ENCODE results near the gene TRAPPC6A. TPM values are rescaled to one million over a fixed set of nuclear protein-coding genes. Genes with fewer than 3 reads are reported as not detected.

TRAPPC6A gene
- total and polyA plus RNA-seq, 4 donors = 14.0 to 38.4 (median 26.2) TPM

DNA sequence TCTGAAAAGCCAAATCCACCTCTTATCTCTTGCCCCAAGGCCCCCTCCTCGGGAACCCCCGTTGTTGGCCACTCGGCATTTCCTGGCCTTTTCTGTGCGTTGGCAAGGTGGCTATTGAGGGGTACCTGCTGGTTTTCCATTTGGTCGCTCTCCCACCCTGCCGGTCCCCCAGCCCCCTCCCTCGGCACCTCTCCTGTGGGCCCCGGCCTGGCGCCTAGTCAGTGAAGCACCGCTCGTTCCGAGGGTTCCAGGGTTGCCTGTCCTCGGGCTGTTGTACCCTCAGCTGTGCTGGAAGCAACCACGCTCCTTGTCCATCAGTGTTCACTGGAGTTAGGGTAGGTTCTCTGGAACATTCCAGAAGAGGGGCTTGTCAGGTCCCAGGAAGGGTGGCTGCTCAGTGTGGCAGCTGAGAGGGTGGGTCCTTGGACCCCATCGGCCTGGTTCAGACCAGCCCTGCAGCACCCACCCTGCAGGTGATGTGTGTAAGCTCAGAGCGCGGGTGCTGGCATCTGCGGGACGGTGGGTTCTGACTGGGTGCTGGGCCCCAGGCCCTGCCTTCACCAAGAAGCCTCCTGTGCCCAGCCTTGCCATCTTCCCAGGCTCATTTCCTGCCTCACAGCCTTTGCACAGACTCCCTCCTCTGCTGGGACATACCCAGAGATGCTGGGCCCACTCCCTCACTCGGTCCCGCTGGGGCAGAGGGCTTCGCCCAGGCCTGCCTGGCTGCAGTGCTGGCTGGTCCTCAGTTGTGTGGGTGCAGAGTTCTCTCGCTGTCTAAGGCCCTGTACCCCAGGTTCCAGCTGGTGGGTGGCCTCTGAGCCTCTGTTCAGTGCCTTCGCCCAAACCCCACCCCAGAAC lies 38.5 kb downstream of the TRAPPC6A start:
- Histone ChIP-seq H3K27me3 (ENCODE audit: control insufficient read depth in 3 of 3, insufficient read depth in 3 of 3, low read length in 2 of 3) (no peaks in the 10 kb centered on the region), H3K9me3 (ENCODE audit: control insufficient read depth in 4 of 4, insufficient read depth in 3 of 4, low read length in 3 of 4) (no peaks in the 10 kb centered on the region), H3K36me3 (ENCODE audit: control insufficient read depth in 4 of 4, insufficient read depth in 4 of 4, low read length in 4 of 4) (peaks cover 0 to 39% (median 11%) of the 10 kb centered on the region in 4 donors), H3K9ac (ENCODE audit: insufficient read depth in 1 of 2, low read length in 2 of 2) (no peak overlapping the region), H3K4me1 (ENCODE audit: control insufficient read depth in 5 of 5, insufficient read depth in 5 of 5, low read length in 5 of 5) (peaks cover 0 to 11% (median 4%) of the 10 kb centered on the region in 5 donors), H3K4me3 (no peak overlapping the region), H3K27ac (ENCODE audit: low read depth in 1 of 2, low read length in 1 of 2) (no peak overlapping the region)
- ATAC-seq (ENCODE audit: insufficient read depth, low FRiP score) (no peak), DNase-seq (no peak)
- 95 to 97% methylated on average over 24 of the region's 24 CpGs for WGBS, 2 donors
- TF ChIP-seq CTCF (IDR thresholded peaks at IDR 0.05; ENCODE audit: control extremely low read depth, extremely low read depth) = no peak

DNA sequence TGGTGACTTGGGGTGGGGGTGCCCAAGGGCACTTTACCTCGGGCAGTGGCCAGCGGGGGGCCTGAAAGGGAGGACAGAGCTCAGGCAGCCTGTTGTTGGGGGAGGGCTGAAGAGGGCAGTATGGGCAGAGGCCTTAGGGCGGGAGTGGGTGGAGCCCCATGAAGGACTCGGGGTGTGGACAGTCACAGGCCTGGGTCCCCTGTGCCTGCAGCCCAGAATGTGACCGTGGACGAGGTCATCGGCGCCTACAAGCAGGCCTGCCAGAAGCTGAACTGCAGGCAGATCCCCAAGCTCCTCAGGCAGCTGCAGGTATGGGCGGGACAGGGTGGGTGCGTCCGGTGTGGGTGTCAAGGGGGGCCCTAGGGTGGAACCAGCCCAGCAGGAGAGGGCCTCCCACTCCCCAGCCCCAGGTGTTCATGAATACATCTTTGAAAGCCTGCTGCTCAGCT lies 39.7 kb downstream of the TRAPPC6A start:
- no peak for ATAC-seq (ENCODE audit: insufficient read depth, low FRiP score)
- peaks cover 0 to 32% (median 10%) of the 10 kb centered on the region in 4 donors for H3K36me3 ChIP-seq (ENCODE audit: control insufficient read depth in 4 of 4, insufficient read depth in 4 of 4, low read length in 4 of 4)
- DNase-seq = no peak
- 84 to 93% methylated on average over 10 to 11 of the region's 11 CpGs for WGBS, 2 donors
- TF ChIP-seq CTCF (IDR thresholded peaks at IDR 0.05; ENCODE audit: control extremely low read depth, extremely low read depth) = no peak
- no peak overlapping the region for H3K9ac ChIP-seq (ENCODE audit: insufficient read depth in 1 of 2, low read length in 2 of 2)
- no peak overlapping the region for H3K4me3 ChIP-seq
- H3K9me3 ChIP-seq (ENCODE audit: control insufficient read depth in 4 of 4, insufficient read depth in 3 of 4, low read length in 3 of 4) = no peaks in the 10 kb centered on the region
- H3K4me1 ChIP-seq (ENCODE audit: control insufficient read depth in 5 of 5, insufficient read depth in 5 of 5, low read length in 5 of 5) = peaks cover 0 to 11% (median 4%) of the 10 kb centered on the region in 5 donors
- H3K27me3 ChIP-seq (ENCODE audit: control insufficient read depth in 3 of 3, insufficient read depth in 3 of 3, low read length in 2 of 3) = no peaks in the 10 kb centered on the region
- H3K27ac ChIP-seq (ENCODE audit: low read depth in 1 of 2, low read length in 1 of 2) = no peak overlapping the region

GRCh38 chr19:45137179-45137761 lies 40.8 kb downstream of the TRAPPC6A start:
- Histone ChIP-seq H3K9me3 (ENCODE audit: control insufficient read depth in 4 of 4, insufficient read depth in 3 of 4, low read length in 3 of 4) (no peaks in the 10 kb centered on the region), H3K4me3 (no peak overlapping the region), H3K4me1 (ENCODE audit: control insufficient read depth in 5 of 5, insufficient read depth in 5 of 5, low read length in 5 of 5) (peaks cover 0 to 11% (median 4%) of the 10 kb centered on the region in 5 donors), H3K27me3 (ENCODE audit: control insufficient read depth in 3 of 3, insufficient read depth in 3 of 3, low read length in 2 of 3) (no peaks in the 10 kb centered on the region), H3K36me3 (ENCODE audit: control insufficient read depth in 4 of 4, insufficient read depth in 4 of 4, low read length in 4 of 4) (peaks cover 0 to 22% (median 4%) of the 10 kb centered on the region in 4 donors), H3K27ac (ENCODE audit: low read depth in 1 of 2, low read length in 1 of 2) (no peak overlapping the region), H3K9ac (ENCODE audit: insufficient read depth in 1 of 2, low read length in 2 of 2) (no peak overlapping the region)
- DNase-seq = peak in 2 of 3 donors; percentile 28 to 41
- 87% methylated on average over 17 of the region's 17 CpGs for WGBS, 2 donors
- no peak for ATAC-seq (ENCODE audit: insufficient read depth, low FRiP score)
- TF ChIP-seq CTCF (IDR thresholded peaks at IDR 0.05; ENCODE audit: control extremely low read depth, extremely low read depth) = no peak
